Breast epithelium (tissue), 4 donors: ENCODE measurements around the gene CCDC27. TPM values are rescaled to one million over a fixed set of nuclear protein-coding genes. Genes with fewer than 3 reads are reported as not detected.
"Not testable (repeated sequence)": the region's sequence is repeated elsewhere in the genome, so short reads cannot be mapped to it uniquely, and the experiment has no call there.

Source experiments
- DNase-seq, 2 donors: peaks; one replicate each; pipeline ENCODE4 v3.0.0-alpha.2; 2019; ENCODE audit warnings: low spot score in 2 of 2
- H3K27ac ChIP-seq, 2 donors: fragments of 200-600 bp; sonication (generic) in 1 of 2; one replicate each; pipeline ENCODE4 v1.5.1; 2016 to 2019; ENCODE audit warnings: mild to moderate bottlenecking in 1 of 2
- H3K27me3 ChIP-seq, 2 donors: fragments of 200-600 bp; sonication (generic) in 1 of 2; one replicate each; pipeline versions ENCODE4 v1.5.1 to v1.6.0; 2017 to 2019; ENCODE audit warnings: control low read depth in 1 of 2, mild to moderate bottlenecking in 1 of 2
- H3K36me3 ChIP-seq: fragments of 200-600 bp; one replicate; pipeline ENCODE4 v1.5.1; 2019
- H3K4me1 ChIP-seq, 2 donors: fragments of 200-600 bp; sonication (generic); one replicate each; pipeline ENCODE4 v1.5.1; 2016 to 2019; ENCODE audit warnings: control low read depth in 1 of 2
- H3K4me3 ChIP-seq, 3 donors: fragments of 200-600 bp; sonication (generic); 1 replicate in 2 of 3; 2 replicates in 1 of 3; pipeline ENCODE4 v1.5.1; 2016 to 2019; ENCODE audit warnings: mild to moderate bottlenecking in 3 of 3, moderate library complexity in 2 of 3
- H3K9me3 ChIP-seq, 2 donors: fragments of 200-600 bp; sonication (generic) in 1 of 2; one replicate each; pipeline ENCODE4 v1.5.1; 2016 to 2019; ENCODE audit warnings: control low read depth in 1 of 2
- POLR2A ChIP-seq: fragments of 450-650 bp; IDR thresholded peaks from one replicate; pipeline ENCODE4 v1.6.1; 2016; ENCODE audit warnings: antibody characterized with exemption, mild to moderate bottlenecking, moderate library complexity
- POLR2AphosphoS5 ChIP-seq, 3 donors: sonication (generic); formaldehyde crosslinking; IDR thresholded peaks; one replicate each; pipeline ENCODE4 v1.6.1; 2017; ENCODE audit warnings: antibody characterized with exemption in 3 of 3
- intact Hi-C: fragments of 100-400 bp; cut with DNase I; formaldehyde crosslinking; loops from one replicate; pipeline ENCODE4 v1.15.1; 2023; ENCODE audit warnings: low total_unique reads
- total RNA-seq, 3 donors: library from RNA; depleted of rRNA; stranded (reverse); fragments of >200 nt; gene quantifications; one replicate each; pipeline ENCODE4 v1.1.0, GENCODE V29; 2016
- TF ChIP-seq, protein P1 (sequence below), 3 donors: fragments of 450-650 bp; IDR thresholded peaks; one replicate each; pipeline ENCODE4 v1.5.1; 2016 to 2017; ENCODE audit warnings: antibody characterized with exemption in 3 of 3, mild to moderate bottlenecking in 3 of 3, moderate library complexity in 3 of 3

The CCDC27 gene
- total RNA-seq, 3 donors from 2014 or later, result not detected

DNA sequence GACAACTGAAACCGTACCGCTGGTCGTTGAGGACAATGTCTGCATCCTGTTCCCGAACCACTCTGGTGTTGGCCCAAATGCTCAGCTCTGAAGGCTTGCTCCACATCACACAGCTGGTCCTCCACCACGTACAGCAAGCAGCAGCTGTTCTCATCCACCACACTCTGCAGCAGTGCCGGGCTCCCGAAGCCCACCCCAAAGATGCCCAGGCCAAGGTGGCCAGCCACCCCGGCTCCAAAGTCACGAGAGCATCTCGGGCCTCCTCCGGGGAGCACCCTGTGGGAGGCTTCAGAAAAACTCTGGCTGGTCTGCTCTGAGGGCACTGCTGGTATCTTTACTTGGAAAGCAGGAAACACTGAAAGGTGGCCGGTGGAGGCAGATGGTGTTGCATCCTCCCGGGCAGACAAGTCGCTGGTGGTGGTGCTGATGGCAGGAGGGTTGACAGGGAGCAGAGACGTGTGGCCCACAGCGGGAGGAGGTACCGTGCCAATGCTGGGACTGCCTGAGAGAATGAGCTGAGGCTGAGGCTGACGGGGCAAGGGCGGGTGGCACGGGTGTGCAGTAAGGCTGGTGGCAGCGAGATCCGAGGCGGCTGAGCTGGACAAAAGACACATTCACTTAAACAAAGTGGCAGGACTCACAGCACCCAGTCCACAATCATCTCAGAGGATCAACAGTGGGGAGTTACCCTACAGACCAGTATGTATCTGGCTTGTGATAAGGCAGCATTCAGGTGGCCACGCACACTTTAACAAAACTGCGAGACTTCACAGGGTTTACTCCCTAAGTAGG lies 6.5 kb upstream of the CCDC27 start:
- TF ChIP-seq POLR2A (no peak), POLR2AphosphoS5 (IDR thresholded peaks at IDR 0.05) (no peak)
- TF ChIP-seq, protein P1, sequence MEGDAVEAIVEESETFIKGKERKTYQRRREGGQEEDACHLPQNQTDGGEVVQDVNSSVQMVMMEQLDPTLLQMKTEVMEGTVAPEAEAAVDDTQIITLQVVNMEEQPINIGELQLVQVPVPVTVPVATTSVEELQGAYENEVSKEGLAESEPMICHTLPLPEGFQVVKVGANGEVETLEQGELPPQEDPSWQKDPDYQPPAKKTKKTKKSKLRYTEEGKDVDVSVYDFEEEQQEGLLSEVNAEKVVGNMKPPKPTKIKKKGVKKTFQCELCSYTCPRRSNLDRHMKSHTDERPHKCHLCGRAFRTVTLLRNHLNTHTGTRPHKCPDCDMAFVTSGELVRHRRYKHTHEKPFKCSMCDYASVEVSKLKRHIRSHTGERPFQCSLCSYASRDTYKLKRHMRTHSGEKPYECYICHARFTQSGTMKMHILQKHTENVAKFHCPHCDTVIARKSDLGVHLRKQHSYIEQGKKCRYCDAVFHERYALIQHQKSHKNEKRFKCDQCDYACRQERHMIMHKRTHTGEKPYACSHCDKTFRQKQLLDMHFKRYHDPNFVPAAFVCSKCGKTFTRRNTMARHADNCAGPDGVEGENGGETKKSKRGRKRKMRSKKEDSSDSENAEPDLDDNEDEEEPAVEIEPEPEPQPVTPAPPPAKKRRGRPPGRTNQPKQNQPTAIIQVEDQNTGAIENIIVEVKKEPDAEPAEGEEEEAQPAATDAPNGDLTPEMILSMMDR (IDR thresholded peaks at IDR 0.05), result no peak

DNA sequence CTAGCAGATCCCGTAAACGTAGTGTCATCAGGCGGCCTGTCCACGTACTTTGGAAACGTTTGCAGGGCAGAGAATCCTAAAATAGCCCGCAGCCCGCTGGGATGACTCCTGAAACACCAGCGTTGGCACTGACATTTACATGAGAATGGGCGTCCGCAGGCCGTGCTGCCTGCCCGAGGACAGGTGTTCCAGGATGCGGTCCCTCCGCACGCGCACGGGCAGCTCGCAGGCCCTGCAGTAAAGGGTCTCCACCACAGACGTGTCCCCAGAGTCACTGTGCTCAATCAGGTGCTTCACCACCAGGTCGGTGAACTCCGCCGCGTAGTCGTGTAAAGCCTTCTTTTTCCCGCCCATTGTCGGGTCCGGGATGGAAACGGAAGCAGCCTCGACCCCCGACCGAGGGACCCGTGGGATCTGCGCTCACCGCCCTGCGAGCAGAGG lies 5.8 kb upstream of the CCDC27 start:
- peak overlapping the region; percentile 82 to 89 (median 86) for H3K4me3 ChIP-seq
- H3K36me3 ChIP-seq, result peaks cover 8% of the 10 kb centered on the region
- H3K9me3 ChIP-seq, result no peaks in the 10 kb centered on the region
- no peaks in the 10 kb centered on the region for H3K27me3 ChIP-seq
- H3K4me1 ChIP-seq, result no peaks in the 10 kb centered on the region
- peak overlapping the region; percentile 64 to 78 for H3K27ac ChIP-seq
- TF ChIP-seq POLR2AphosphoS5 (IDR thresholded peaks at IDR 0.05), result no peak
- TF ChIP-seq, protein P1 (IDR thresholded peaks at IDR 0.05), result no peak
- no peak for TF ChIP-seq POLR2A
- DNase-seq, result no peak
- intact Hi-C loops, result no loop called here

More for the DNA sequence above, 6.5 kb upstream of the CCDC27 start:
- peak overlapping the region in 1 of 2 donors; percentile 64 for H3K27ac ChIP-seq
- intact Hi-C loops, result no loop called here
- DNase-seq, result no peak
- H3K9me3 ChIP-seq, result no peaks in the 10 kb centered on the region
- H3K27me3 ChIP-seq, result no peaks in the 10 kb centered on the region
- H3K4me3 ChIP-seq, result peak overlapping the region in 2 of 3 donors; percentile 82 to 86
- no peaks in the 10 kb centered on the region for H3K4me1 ChIP-seq
- H3K36me3 ChIP-seq, result peaks cover 8% of the 10 kb centered on the region

DNA sequence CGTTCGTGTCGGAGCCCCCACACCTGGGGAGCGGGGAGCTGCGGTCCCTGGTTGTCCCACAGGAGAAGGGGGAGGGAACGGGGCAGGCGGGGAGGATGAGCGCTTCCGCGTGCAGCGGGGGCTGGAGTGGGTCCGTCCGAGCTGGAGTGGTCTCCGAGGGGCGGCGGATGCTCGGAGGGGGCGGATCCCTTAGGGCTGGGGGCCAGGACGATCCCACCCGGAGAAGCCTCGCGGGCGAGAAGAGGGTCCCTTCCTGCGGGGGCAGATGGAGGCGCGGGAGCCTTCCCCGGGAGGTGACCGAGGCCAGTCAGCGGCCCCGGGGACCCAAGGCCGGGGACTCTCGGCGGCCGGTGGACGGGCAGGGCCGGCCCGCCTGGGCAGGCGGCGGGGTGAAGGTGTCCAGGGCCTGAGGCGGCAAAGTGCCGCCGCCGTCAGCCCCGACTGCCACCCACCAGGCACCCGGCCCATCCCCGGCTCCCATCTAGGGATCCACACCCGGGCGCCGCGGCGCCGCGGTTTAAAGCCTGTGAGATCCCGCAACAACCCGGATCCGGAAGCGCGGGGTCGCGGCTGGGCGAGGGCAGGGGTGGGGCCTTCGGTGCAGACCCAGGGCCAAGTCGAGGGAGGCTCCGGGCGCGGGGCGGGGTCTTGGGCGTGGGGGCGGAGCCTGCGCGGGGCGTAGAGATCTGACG lies 5.3 kb upstream of the CCDC27 start:
- H3K9me3 ChIP-seq, result no peaks in the 10 kb centered on the region
- intact Hi-C loops, result no loop called here
- H3K27me3 ChIP-seq, result no peaks in the 10 kb centered on the region
- H3K36me3 ChIP-seq, result peaks cover 5% of the 10 kb centered on the region
- TF ChIP-seq, protein P1 (IDR thresholded peaks at IDR 0.05), result no peak
- TF ChIP-seq POLR2AphosphoS5 (IDR thresholded peaks at IDR 0.05), result peak in 1 of 3 donors; percentile 12
- H3K4me1 ChIP-seq, result no peaks in the 10 kb centered on the region
- peak overlapping the region; percentile 82 to 89 (median 86) for H3K4me3 ChIP-seq
- DNase-seq, result peak; percentile 78 to 88
- H3K27ac ChIP-seq, result peak overlapping the region; percentile 64 to 78

DNA sequence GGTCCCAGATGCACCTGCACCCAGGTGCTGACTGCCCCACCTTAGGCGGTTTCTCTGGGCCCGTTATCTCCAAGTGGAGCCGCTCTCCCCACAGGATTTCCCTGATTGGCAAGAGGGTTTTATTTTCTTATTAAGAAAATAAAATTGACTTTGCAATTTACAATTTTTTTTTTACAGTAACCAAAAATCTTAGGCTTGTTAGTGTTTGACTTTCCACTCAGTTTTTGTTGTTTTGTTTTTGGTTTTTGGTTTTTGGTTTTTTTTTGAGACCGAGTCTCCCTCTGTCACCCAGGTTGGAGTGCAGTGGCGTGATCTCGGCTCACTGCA lies 4.8 kb upstream of the CCDC27 start:
- no peak for TF ChIP-seq POLR2A
- TF ChIP-seq, protein P1 (IDR thresholded peaks at IDR 0.05), result no peak
- H3K27me3 ChIP-seq, result peaks cover 0 to 4% of the 10 kb centered on the region in 2 donors
- intact Hi-C loops, result no loop called here
- no peaks in the 10 kb centered on the region for H3K9me3 ChIP-seq
- no peak for DNase-seq
- no peaks in the 10 kb centered on the region for H3K4me1 ChIP-seq
- H3K36me3 ChIP-seq, result no peaks in the 10 kb centered on the region
- peak overlapping the region; percentile 82 to 89 (median 86) for H3K4me3 ChIP-seq
- H3K27ac ChIP-seq, result peak overlapping the region in 1 of 2 donors; percentile 64

DNA sequence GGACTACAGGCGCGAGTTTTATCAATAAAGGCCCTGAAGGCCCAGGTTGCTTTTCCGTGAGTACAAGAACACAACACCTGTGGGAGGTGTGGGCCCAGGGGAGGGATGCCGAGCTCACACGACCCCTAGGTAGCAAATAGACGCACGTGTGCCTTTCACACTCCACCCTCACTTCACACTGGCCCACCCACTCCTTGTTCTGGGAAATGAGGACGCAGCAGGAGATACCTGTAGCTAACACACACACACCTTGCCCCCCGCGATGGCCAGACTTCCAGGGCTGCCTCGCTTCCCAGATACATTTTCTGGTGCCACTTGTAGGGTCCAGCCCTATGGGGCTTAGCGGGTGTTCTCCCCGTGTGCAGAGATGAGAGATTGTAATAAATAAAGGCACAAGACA lies 4.3 kb upstream of the CCDC27 start:
- no peaks in the 10 kb centered on the region for H3K9me3 ChIP-seq
- TF ChIP-seq POLR2AphosphoS5 (IDR thresholded peaks at IDR 0.05) (no peak), POLR2A (no peak)
- TF ChIP-seq, protein P1 (IDR thresholded peaks at IDR 0.05), result no peak
- H3K27me3 ChIP-seq, result peaks cover 0 to 7% of the 10 kb centered on the region in 2 donors
- H3K4me1 ChIP-seq, result no peaks in the 10 kb centered on the region
- intact Hi-C loops, result no loop called here
- no peak overlapping the region for H3K27ac ChIP-seq
- H3K36me3 ChIP-seq, result no peaks in the 10 kb centered on the region
- DNase-seq, result no peak
- peak overlapping the region in 2 of 3 donors; percentile 82 to 86 for H3K4me3 ChIP-seq

DNA sequence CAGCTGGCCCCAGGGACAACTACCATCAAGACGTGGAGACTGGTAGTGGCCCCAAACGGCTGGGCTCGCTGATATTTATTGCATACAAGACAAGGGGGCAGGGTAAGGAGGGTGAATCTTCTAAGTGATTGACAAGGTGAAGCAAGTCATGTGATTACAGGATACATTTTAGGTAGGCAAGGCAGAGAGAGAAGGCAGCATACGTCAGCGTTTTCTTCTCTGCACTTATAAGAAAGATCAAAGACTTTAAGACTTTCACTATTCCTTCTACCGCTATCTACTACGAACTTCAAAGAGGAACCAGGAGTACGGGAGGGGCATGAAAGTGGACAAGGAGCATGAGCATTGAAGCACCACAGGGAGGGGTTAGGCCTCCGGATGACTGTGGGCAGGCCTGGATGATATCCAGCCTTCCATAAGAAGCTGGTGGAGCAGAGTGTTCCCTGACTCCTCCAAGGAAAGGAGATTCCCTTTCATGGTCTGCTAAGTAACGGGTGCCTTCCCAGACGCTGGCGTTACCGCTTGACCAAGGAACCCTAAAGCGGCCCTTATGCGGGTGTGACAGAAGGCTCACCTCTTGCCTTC lies 3.8 kb upstream of the CCDC27 start:
- H3K4me1 ChIP-seq, H3K9me3 ChIP-seq, H3K27me3 ChIP-seq, H3K36me3 ChIP-seq, DNase-seq, H3K27ac ChIP-seq, H3K4me3 ChIP-seq, intact Hi-C loops: not testable (repeated sequence)
